ENCODE measurements around the gene VCP. TPM values are rescaled to one million over a fixed set of nuclear protein-coding genes. Genes with fewer than 3 reads are reported as not detected.

Gene VCP
- total RNA-seq, 1 donor from 2014 or later = 397 TPM

DNA sequence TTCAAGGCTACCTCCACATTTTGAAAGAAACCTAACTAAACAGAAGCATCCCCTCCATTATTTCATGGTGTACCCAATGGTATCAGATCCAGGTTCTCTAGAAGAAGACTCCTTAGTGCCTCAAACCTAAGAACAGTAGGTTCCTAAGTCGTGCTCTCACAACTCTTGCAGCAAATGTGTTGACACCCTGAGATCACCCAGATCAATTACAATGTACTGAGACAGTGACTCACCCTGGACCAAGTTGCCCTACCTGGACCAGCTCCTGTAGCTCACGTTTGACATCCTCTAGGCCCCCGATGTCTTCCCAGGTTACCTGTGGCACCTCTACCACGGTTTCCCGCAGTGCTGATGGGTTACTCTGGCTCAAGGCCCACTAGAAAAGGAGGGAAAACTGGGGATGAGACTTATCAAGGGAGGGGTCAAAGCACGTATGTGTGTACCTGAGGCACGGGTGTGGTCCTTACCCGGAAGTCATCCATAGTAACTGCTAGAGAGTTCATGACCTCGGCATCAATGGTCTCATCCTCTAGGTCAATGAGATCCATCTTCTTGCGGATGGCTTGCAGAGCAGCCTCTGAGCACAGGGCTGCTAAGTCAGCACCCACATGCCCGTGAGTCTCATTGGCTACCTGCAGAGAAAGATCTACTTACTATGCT, 11.7 kb downstream of the VCP start:
- Mint-ChIP-seq H3K9me3 (ENCODE audit: unreplicated experiment) (no peaks in the 10 kb centered on the region), H3K27ac (ENCODE audit: unreplicated experiment) (no peak overlapping the region), H3K4me3 (ENCODE audit: unreplicated experiment) (peak overlapping the region; percentile 60), H3K36me3 (ENCODE audit: low read depth, unreplicated experiment) (peaks cover 84% of the 10 kb centered on the region), H3K27me3 (ENCODE audit: unreplicated experiment) (peaks cover 2% of the 10 kb centered on the region), H3K4me1 (ENCODE audit: unreplicated experiment) (no peaks in the 10 kb centered on the region)
- no peak for DNase-seq (ENCODE audit: low spot score)
- no peak for TF ChIP-seq CTCF (IDR thresholded peaks at IDR 0.05; ENCODE audit: unreplicated experiment)

DNA sequence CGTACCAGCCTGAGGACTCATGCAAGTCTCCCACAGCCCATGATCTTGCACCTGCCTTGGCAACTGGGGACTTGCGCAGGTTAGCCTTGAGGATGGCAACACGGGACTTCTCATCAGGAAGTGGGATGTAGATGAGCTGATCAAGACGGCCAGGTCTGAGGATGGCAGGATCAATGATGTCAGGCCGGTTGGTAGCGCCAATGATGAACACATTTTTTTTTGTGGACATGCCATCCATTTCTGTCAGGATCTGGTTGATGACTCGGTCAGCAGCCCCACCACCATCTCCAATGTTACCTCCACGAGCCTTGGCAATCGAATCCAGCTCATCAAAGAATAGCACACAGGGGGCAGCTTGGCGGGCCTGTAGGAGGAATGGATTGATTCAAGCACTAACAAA, 13.0 kb downstream of the VCP start:
- no peaks in the 10 kb centered on the region for H3K9me3 Mint-ChIP-seq (ENCODE audit: unreplicated experiment)
- peak overlapping the region; percentile 19 for H3K4me3 Mint-ChIP-seq (ENCODE audit: unreplicated experiment)
- DNase-seq (ENCODE audit: low spot score) = no peak
- H3K36me3 Mint-ChIP-seq (ENCODE audit: low read depth, unreplicated experiment) = peaks cover 86% of the 10 kb centered on the region
- H3K27ac Mint-ChIP-seq (ENCODE audit: unreplicated experiment) = no peak overlapping the region
- no peaks in the 10 kb centered on the region for H3K4me1 Mint-ChIP-seq (ENCODE audit: unreplicated experiment)
- TF ChIP-seq CTCF (IDR thresholded peaks at IDR 0.05; ENCODE audit: unreplicated experiment) = no peak
- H3K27me3 Mint-ChIP-seq (ENCODE audit: unreplicated experiment) = peaks cover 5% of the 10 kb centered on the region

- Mint-ChIP-seq H3K27ac (ENCODE audit: unreplicated experiment) (peak overlapping the region; percentile 44), H3K4me3 (ENCODE audit: unreplicated experiment) (peak overlapping the region; percentile 52)
These were observed 15.2 kb downstream of the VCP start for GRCh38 chr9:35057271-35057620.

DNA sequence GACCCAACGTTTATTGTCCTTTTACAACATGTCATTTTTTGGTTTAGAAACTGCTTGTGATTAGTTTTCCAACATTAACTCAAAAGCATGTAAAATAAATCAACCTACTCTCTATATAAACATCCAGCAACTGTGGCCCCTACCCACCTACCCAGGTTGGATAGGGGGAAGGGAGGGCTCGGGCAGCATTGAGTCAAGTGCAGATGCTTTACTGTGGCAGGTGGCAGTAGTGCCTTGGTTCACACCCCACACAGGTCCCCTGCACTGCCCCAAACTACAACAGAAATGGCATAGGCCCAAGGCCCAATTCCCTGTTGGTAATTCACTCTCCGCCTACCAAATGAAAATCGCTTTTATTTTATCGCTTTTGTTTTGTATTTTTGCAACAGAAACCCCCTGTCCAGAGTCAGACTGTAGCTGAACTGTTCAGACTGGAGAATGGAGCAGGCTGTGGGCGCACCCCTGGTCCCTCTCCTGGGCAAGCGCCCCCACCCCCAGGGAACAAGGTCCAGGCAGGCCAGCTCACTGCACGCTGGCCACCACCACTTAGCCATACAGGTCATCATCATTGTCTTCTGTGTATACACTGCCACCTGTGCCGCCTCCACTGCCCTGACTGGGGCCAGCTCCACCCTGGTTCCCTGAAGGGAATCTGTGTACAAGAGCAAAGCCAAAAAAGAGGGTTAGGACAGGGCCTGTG, 15.7 kb downstream of the VCP start:
- H3K36me3 Mint-ChIP-seq (ENCODE audit: low read depth, unreplicated experiment) = peaks cover 70% of the 10 kb centered on the region
- no peak for TF ChIP-seq CTCF (IDR thresholded peaks at IDR 0.05; ENCODE audit: unreplicated experiment)
- DNase-seq (ENCODE audit: low spot score) = no peak
- no peak overlapping the region for H3K27ac Mint-ChIP-seq (ENCODE audit: unreplicated experiment)
- no peaks in the 10 kb centered on the region for H3K9me3 Mint-ChIP-seq (ENCODE audit: unreplicated experiment)
- H3K27me3 Mint-ChIP-seq (ENCODE audit: unreplicated experiment) = peaks cover 5% of the 10 kb centered on the region
- H3K4me1 Mint-ChIP-seq (ENCODE audit: unreplicated experiment) = no peaks in the 10 kb centered on the region
- H3K4me3 Mint-ChIP-seq (ENCODE audit: unreplicated experiment) = peak overlapping the region; percentile 52

More at GRCh38 chr9:35057271-35057620, 15.2 kb downstream of the VCP start:
- no peaks in the 10 kb centered on the region for H3K9me3 Mint-ChIP-seq (ENCODE audit: unreplicated experiment)
- H3K4me1 Mint-ChIP-seq (ENCODE audit: unreplicated experiment) = no peaks in the 10 kb centered on the region
- DNase-seq (ENCODE audit: low spot score) = no peak
- H3K27me3 Mint-ChIP-seq (ENCODE audit: unreplicated experiment) = peaks cover 5% of the 10 kb centered on the region
- TF ChIP-seq CTCF (IDR thresholded peaks at IDR 0.05; ENCODE audit: unreplicated experiment) = no peak
- peaks cover 75% of the 10 kb centered on the region for H3K36me3 Mint-ChIP-seq (ENCODE audit: low read depth, unreplicated experiment)
